IMR-90 (cell line): ENCODE data around the gene KLHL25. TPM values are rescaled to one million over a fixed set of nuclear protein-coding genes. Genes with fewer than 3 reads are reported as not detected.

ENCODE experiments used
- ATAC-seq: fragments of 200-7000 bp; cut with Tn5 transposase; 2 replicates; pipeline ENCODE4 v1.9.1; 2020; ENCODE audit warnings: low read depth, mild to moderate bottlenecking, moderate library complexity
- BruUV-seq: library from RNA; stranded (reverse); fragments of 400-500 nt; replicated peaks from 2 replicates; lab custom pipeline; 2021; lab: Mats Ljungman, UMichigan
- CTCF ChIA-PET: fragments of 300-600 bp; formaldehyde crosslinking; extraction: SDS; loops from one replicate; lab custom pipeline; 2021; ENCODE audit warnings: antibody characterized with exemption; lab: Yijun Ruan, JAX
- POLR2A ChIA-PET: fragments of 300-600 bp; sonication (Branson Sonifier 250); formaldehyde crosslinking; loops from one replicate; lab custom pipeline; 2022; ENCODE audit warnings: antibody characterized with exemption; ENCODE audit not compliant: unreplicated experiment; lab: Charles Lee
- DNase-seq: peaks from one replicate; pipeline ENCODE4 v3.0.0; 2013
- H2AFZ ChIP-seq: replicated peaks from 2 replicates; pipeline ENCODE3; 2013; ENCODE audit warnings: low read length, mild to moderate bottlenecking; ENCODE audit not compliant: poor library complexity
- H2AK5ac ChIP-seq: 2 replicates; pipeline ENCODE4 v1.6.1; 2013; ENCODE audit warnings: low read depth, low read length, inconsistent platforms
- H2AK9ac ChIP-seq: replicated peaks from 2 replicates; pipeline ENCODE3; 2013; ENCODE audit warnings: mild to moderate bottlenecking, low read depth, low read length, moderate library complexity; ENCODE audit not compliant: poor library complexity
- H2BK120ac ChIP-seq: 2 replicates; pipeline ENCODE4 v1.6.1; 2013; ENCODE audit warnings: low read depth, low read length, inconsistent platforms
- H2BK15ac ChIP-seq: 3 replicates; pipeline ENCODE4 v1.6.1; 2013; ENCODE audit warnings: low read depth, low read length, inconsistent platforms
- H2BK20ac ChIP-seq: 2 replicates; pipeline ENCODE4 v1.6.1; 2013; ENCODE audit warnings: low read depth, mild to moderate bottlenecking, inconsistent platforms, low read length, moderate library complexity
- H2BK5ac ChIP-seq: 2 replicates; pipeline ENCODE4 v1.6.1; 2013; ENCODE audit warnings: mild to moderate bottlenecking, low read depth, low read length, inconsistent platforms; ENCODE audit not compliant: poor library complexity, severe bottlenecking
- H3K14ac ChIP-seq: replicated peaks from 2 replicates; pipeline ENCODE4 v1.6.1; 2013; ENCODE audit warnings: low read depth, low read length, inconsistent platforms
- H3K18ac ChIP-seq: 2 replicates; pipeline ENCODE4 v1.6.1; 2013; ENCODE audit warnings: low read depth, low read length, control low read depth
- H3K23ac ChIP-seq: 2 replicates; pipeline ENCODE4 v1.6.1; 2013; ENCODE audit warnings: low read depth, low read length, inconsistent platforms
- H3K27ac ChIP-seq: 2 replicates; pipeline ENCODE4 v1.5.1; 2013; ENCODE audit warnings: mild to moderate bottlenecking, control low read depth, low read length; ENCODE audit not compliant: insufficient read depth
- H3K27me3 ChIP-seq: 2 replicates; pipeline ENCODE4 v1.6.1; 2013; ENCODE audit warnings: low read length; ENCODE audit not compliant: control insufficient read depth, insufficient read depth
- H3K36me3 ChIP-seq: 2 replicates; pipeline ENCODE4 v1.6.1; 2013; ENCODE audit warnings: low read length, mixed read lengths; ENCODE audit not compliant: control insufficient read depth, insufficient read depth
- H3K4ac ChIP-seq: 2 replicates; pipeline ENCODE4 v1.6.1; 2013; ENCODE audit warnings: low read depth, low read length, inconsistent platforms
- H3K4me1 ChIP-seq: 2 replicates; pipeline ENCODE4 v1.6.1; 2013; ENCODE audit warnings: low read length, mixed read lengths; ENCODE audit not compliant: control insufficient read depth, insufficient read depth
- H3K4me2 ChIP-seq: 2 replicates; pipeline ENCODE4 v1.6.1; 2013; ENCODE audit warnings: low read depth, mild to moderate bottlenecking, control low read depth, low read length, moderate library complexity
- H3K4me3 ChIP-seq: 2 replicates; pipeline ENCODE4 v1.5.1; 2013; ENCODE audit warnings: low read depth, mild to moderate bottlenecking, control low read depth, low read length, moderate library complexity; ENCODE audit not compliant: insufficient read depth
- H3K56ac ChIP-seq: 2 replicates; pipeline ENCODE4 v1.6.1; 2013; ENCODE audit warnings: low read length, inconsistent platforms; ENCODE audit not compliant: insufficient read depth; ENCODE audit errors: extremely low read depth
- H3K79me1 ChIP-seq, 2 experiments: 2 replicates each; pipeline ENCODE4 v1.6.1; 2013; ENCODE audit warnings: low read length in 2 of 2, inconsistent platforms in 1 of 2, low read depth in 1 of 2
- H3K9ac ChIP-seq: 2 replicates; pipeline ENCODE4 v1.6.1; 2013; ENCODE audit warnings: low read depth, low read length, control low read depth
- H3K9me1 ChIP-seq: 2 replicates; pipeline ENCODE4 v1.6.1; 2013; ENCODE audit warnings: low read length, inconsistent platforms; ENCODE audit not compliant: insufficient read depth
- H3K9me3 ChIP-seq: 2 replicates; pipeline ENCODE4 v1.6.1; 2013; ENCODE audit warnings: low read length; ENCODE audit not compliant: control insufficient read depth, insufficient read depth
- H4K20me1 ChIP-seq: 2 replicates; pipeline ENCODE4 v1.6.1; 2013; ENCODE audit warnings: low read length, inconsistent platforms; ENCODE audit not compliant: insufficient read depth
- H4K5ac ChIP-seq: 2 replicates; pipeline ENCODE4 v1.6.1; 2013; ENCODE audit warnings: mild to moderate bottlenecking, low read depth, low read length, control low read depth
- H4K8ac ChIP-seq, 2 experiments: 2 replicates each; pipeline ENCODE4 v1.6.1; 2013; ENCODE audit warnings: low read depth in 2 of 2, low read length in 2 of 2, control low read depth in 1 of 2, inconsistent platforms in 1 of 2
- H4K91ac ChIP-seq: 2 replicates; pipeline ENCODE4 v1.6.1; 2013; ENCODE audit warnings: low read depth, low read length, inconsistent platforms; ENCODE audit not compliant: insufficient read depth
- MAFK ChIP-seq: IDR thresholded peaks from 2 replicates; pipeline ENCODE4 v1.6.1; 2012; ENCODE audit warnings: low read depth, low read length, improper control_type of control experiment
- WGBS, 2 experiments: methylation state at CpG; one replicate each; pipeline versions ENCODE4 v1.1.5 to v1.1.7; 2013; ENCODE audit warnings: missing lambda C conversion rate in 2 of 2; ENCODE audit not compliant: insufficient read length in 1 of 2; ENCODE audit errors: extremely low coverage in 2 of 2; 5-methylcytosine and 5-hydroxymethylcytosine counted together
- dilution Hi-C: fragments of 300-500 bp; cut with HindIII; formaldehyde crosslinking; loops from one replicate; pipeline ENCODE4 v1.14.3; 2018; ENCODE audit warnings: low sequenced_read_pairs; ENCODE audit not compliant: unreplicated experiment
- in situ Hi-C: fragments of 300-500 bp; cut with MboI; formaldehyde crosslinking; loops from 3 replicates; pipeline ENCODE4 v1.14.3; 2019; ENCODE audit warnings: low sequenced_read_pairs, inconsistent platforms, mixed read lengths
- intact Hi-C: fragments of 100-400 bp; cut with micrococcal nuclease; formaldehyde crosslinking; loops from 2 replicates; pipeline ENCODE4 v1.10.0; 2022
- polyA plus RNA-seq, 3 experiments: library from polyadenylated mRNA; depleted of rRNA; stranded (reverse); fragments of >200 nt; gene quantifications; 2 replicates each; pipeline ENCODE4 v1.2.3, GENCODE V29; 2012; ENCODE audit warnings: low replicate concordance in 1 of 3
- total RNA-seq: library from RNA; depleted of rRNA; stranded (reverse); fragments of >200 nt; gene quantifications from 2 replicates; pipeline ENCODE4 v1.2.3, GENCODE V29; 2012
- TF ChIP-seq, protein P1 (sequence below): fragments of 150-350 bp; IDR thresholded peaks from 2 replicates; pipeline ENCODE4 v1.6.1; 2016; ENCODE audit warnings: low read depth, mild to moderate bottlenecking, low read length, moderate library complexity, borderline replicate concordance

Gene KLHL25
- total and polyA plus RNA-seq, 2 of the 4 experiments (the other 2 are of a cell fraction): 2.7 to 5.6 TPM

DNA sequence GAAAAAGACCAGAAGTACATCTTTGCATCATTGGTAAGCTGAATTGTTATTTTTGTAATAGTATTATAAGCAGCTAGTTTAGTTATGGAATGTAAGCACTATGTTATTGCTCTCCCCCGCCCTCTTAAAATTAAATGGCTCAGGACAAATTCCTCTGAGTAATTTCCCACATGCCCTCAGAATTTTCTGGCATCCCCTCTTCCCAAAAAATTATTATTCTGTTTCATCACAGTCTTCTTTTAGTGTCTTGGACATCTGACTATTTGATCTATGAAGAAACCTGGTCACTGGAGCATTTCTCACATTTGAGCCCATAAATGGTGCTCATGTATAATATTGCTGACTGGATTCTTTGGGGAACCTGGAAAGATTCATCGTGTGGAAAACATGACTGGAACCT, 68.3 kb downstream of the KLHL25 start:
- ChIA-PET POLR2A (no interaction called here), CTCF (no interaction called here)
- no peaks in the 10 kb centered on the region for H3K9me1 ChIP-seq
- intact Hi-C loops (loop anchor here (2.0 kb wide), 2 partner anchors 240 to 430 kb away; no protein-coding TSS in a partner anchor), dilution Hi-C loops (no loop called here), in situ Hi-C loops (no loop called here)
- DNase-seq (no peak), ATAC-seq (peak; percentile 38)
- no peak overlapping the region for H4K8ac ChIP-seq
- H3K27me3 ChIP-seq: no peaks in the 10 kb centered on the region
- H2BK20ac ChIP-seq: no peak overlapping the region
- no peak overlapping the region for H3K4me2 ChIP-seq
- H2AK9ac ChIP-seq: no peak overlapping the region
- no peak overlapping the region for H3K14ac ChIP-seq
- no peak overlapping the region for H2BK15ac ChIP-seq
- no peak overlapping the region for H3K4me3 ChIP-seq
- no peak overlapping the region for H3K27ac ChIP-seq
- no peak overlapping the region for H3K18ac ChIP-seq
- H2BK120ac ChIP-seq: no peak overlapping the region
- no peak overlapping the region for H2BK5ac ChIP-seq
- WGBS, 2 experiments: no CpG with 5 or more reads among the region's 2 CpGs
- H4K91ac ChIP-seq: no peak overlapping the region
- H3K4me1 ChIP-seq: peaks cover 6% of the 10 kb centered on the region
- peaks cover 29% of the 10 kb centered on the region for H3K36me3 ChIP-seq
- H2AK5ac ChIP-seq: no peak overlapping the region
- no peak overlapping the region for H3K23ac ChIP-seq
- no peak overlapping the region for H3K4ac ChIP-seq
- no peaks in the 10 kb centered on the region; a peak in 1 of 4 replicates for H3K79me1 ChIP-seq
- H4K5ac ChIP-seq: no peak overlapping the region
- H3K56ac ChIP-seq: no peak overlapping the region
- H4K20me1 ChIP-seq: no peaks in the 10 kb centered on the region
- no peak overlapping the region for H3K9ac ChIP-seq
- no TSS peak for BruUV-seq
- no peaks in the 10 kb centered on the region for H3K9me3 ChIP-seq
- no peak overlapping the region for H2AFZ ChIP-seq
- peak; percentile 43; the same call in 1 of the 2 replicates for TF ChIP-seq MAFK
- TF ChIP-seq, protein P1, sequence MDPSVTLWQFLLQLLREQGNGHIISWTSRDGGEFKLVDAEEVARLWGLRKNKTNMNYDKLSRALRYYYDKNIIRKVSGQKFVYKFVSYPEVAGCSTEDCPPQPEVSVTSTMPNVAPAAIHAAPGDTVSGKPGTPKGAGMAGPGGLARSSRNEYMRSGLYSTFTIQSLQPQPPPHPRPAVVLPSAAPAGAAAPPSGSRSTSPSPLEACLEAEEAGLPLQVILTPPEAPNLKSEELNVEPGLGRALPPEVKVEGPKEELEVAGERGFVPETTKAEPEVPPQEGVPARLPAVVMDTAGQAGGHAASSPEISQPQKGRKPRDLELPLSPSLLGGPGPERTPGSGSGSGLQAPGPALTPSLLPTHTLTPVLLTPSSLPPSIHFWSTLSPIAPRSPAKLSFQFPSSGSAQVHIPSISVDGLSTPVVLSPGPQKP: no peak
